ENCODE measurements around the gene AGTRAP. TPM values are rescaled to one million over a fixed set of nuclear protein-coding genes. Genes with fewer than 3 reads are reported as not detected.
A peak's percentile ranks its signal among the peaks of the same experiment; 100 is the strongest.

AGTRAP gene
- total RNA-seq, 4 donors from 2014 or later: 35.1 to 93.1 (median 64.2) TPM

GRCh38 chr1:11794446-11795237 is 58.7 kb downstream of the AGTRAP start:
- TF ChIP-seq, protein P1, sequence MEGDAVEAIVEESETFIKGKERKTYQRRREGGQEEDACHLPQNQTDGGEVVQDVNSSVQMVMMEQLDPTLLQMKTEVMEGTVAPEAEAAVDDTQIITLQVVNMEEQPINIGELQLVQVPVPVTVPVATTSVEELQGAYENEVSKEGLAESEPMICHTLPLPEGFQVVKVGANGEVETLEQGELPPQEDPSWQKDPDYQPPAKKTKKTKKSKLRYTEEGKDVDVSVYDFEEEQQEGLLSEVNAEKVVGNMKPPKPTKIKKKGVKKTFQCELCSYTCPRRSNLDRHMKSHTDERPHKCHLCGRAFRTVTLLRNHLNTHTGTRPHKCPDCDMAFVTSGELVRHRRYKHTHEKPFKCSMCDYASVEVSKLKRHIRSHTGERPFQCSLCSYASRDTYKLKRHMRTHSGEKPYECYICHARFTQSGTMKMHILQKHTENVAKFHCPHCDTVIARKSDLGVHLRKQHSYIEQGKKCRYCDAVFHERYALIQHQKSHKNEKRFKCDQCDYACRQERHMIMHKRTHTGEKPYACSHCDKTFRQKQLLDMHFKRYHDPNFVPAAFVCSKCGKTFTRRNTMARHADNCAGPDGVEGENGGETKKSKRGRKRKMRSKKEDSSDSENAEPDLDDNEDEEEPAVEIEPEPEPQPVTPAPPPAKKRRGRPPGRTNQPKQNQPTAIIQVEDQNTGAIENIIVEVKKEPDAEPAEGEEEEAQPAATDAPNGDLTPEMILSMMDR (IDR thresholded peaks at IDR 0.05): no peak
- DNase-seq (ENCODE audit: low spot score): no peak
- no peak for ATAC-seq (ENCODE audit: low FRiP score)

DNA sequence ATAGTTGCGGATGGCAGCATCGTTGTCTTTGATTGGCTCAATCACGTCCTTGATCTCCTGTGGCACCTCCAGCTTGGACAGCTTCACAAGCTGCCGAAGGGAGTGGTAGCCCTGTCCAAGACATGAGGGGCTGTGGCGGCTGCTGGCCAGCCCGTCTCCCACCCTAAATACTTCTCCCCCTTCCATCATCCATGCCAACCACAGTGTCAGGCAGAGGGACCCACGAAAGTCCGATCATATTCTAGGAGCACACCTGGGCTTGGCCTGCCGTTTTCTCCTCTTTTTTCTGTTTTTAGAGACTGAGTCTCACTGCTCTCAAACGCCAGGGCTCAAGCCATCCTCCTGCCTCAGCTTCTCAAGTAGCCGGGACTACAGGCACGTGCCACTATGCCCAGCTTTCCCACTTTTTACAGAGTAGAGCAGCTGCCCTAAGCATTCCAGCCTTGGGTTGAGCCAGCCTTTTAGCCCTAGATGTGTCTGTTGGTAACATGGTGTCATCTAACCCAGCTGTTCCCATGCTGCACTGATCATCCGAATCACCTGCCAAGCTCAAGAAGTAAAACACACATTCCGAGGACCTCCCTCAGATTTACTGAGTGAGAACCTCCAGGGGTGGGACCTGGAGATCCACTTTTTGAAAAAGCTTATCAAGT is 59.4 kb downstream of the AGTRAP start:
- TF ChIP-seq, protein P1 (IDR thresholded peaks at IDR 0.05): no peak
- ATAC-seq (ENCODE audit: low FRiP score) (no peak), DNase-seq (ENCODE audit: low spot score) (no peak)

DNA sequence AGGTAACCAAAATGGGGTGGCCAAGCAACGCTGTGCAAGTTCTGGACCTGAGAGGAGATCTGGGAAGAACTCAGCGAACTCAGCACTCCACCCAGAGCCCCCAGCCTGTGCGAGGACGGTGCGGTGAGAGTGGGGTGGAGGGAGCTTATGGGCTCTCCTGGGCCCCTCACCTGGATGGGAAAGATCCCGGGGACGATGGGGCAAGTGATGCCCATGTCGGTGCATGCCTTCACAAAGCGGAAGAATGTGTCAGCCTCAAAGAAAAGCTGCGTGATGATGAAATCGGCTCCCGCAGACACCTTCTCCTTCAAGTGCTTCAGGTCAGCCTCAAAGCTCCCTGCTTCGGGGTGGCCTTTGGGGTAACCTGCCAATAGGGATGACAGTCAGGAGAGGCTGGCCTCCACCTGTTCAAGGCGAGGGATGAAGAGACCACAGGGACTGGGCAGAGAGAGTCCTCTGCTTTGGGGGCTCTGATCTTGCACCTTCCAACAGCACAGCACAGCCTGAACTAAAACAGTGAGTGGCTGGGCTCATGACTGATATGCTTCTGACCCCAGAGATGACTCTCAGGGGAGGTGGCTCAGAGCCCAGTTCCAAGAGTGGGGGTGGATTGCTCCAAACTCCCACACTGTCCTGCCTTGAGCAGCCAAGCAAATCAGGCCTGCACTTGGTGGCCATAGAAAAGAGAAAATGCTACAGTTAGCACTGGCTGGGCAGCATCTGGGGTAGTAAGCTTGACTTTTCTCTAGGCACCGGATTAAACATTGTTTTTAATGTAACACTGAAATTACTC is 60.3 kb downstream of the AGTRAP start:
- ATAC-seq (ENCODE audit: low FRiP score) (peak; percentile 20), DNase-seq (ENCODE audit: low spot score) (no peak)
- TF ChIP-seq, protein P1 (IDR thresholded peaks at IDR 0.05): no peak

DNA sequence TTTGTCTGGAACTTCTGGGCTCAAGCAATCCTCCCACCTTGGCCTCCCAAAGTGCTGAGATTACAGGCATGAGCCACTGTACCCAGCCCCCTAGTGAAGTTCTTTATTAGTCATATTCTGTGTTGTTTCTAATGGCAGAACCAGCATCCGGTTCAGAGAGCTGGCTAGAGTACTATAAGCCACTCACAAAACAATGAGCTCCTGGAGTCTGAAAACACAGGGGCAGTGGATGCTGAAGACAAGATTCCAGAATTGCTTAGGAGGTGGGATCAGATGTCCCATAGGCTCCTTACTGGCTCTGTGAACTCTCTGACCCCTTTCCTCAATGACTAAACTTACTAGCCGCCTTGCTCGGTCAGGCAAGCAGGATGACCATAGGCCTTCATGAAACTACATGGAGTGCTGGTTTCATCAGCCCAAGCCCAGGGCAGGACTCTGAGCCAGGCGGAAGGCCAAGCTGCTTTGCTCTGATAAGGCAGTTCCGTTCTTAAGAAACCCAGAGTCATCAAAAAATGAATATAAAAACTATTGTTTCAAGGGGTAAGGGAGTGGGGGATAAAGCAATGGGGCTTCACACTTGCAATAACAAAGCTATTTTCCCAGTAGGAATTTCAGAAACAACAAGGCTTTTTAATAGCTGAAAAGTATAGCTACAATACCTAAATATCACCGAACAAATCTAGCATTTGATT is 61.7 kb downstream of the AGTRAP start:
- TF ChIP-seq, protein P1 (IDR thresholded peaks at IDR 0.05): no peak
- ATAC-seq (ENCODE audit: low FRiP score) (peak; percentile 45), DNase-seq (ENCODE audit: low spot score) (no peak)

DNA sequence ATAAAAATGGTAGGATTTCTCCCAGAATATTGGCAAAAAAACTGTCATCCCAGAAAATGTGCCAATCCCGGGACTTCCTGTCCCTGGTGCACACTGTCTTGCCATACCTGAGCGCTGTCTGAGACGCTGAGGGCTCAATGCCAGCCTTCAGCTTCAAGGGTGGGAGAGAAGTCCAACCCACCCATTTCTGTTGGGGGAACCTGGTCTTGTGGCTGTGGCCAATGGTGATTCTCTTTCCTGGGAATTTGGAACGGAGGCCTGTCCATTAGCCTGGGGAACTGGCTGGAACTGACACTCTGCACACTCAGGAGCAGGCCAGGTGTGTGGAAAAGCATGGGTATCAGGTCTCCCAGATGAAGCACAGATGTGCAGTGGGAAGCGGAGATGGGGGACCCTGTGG is 63.2 kb downstream of the AGTRAP start:
- ATAC-seq (ENCODE audit: low FRiP score) (no peak), DNase-seq (ENCODE audit: low spot score) (no peak)
- TF ChIP-seq, protein P1 (IDR thresholded peaks at IDR 0.05): no peak

DNA sequence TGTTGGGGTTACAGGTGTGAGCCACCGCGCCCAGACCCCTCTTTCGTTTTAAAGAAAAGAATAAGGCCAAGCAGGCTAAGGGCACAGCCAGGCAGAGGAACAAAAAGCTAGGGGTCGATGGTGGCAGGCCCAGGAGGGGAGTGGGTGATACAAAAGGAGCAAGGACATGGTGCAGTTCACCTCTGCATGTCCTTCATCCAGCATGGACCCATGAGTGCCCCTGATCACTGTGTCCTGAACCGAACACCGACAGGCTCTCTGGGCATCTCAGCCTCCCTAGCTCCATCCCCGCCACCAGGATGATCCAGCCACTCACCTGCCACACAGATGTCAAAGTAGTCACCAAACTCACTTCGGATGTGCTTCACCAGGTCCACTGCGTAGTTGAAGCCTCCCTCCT is 64.0 kb downstream of the AGTRAP start:
- DNase-seq (ENCODE audit: low spot score): no peak
- TF ChIP-seq, protein P1 (IDR thresholded peaks at IDR 0.05): no peak
- no peak for ATAC-seq (ENCODE audit: low FRiP score)

All from omental fat pad (tissue), 4 donors.